Measurements from ENCODE around the gene IL6R.
"Not testable (repeated sequence)": the region's sequence is repeated elsewhere in the genome, so short reads cannot be mapped to it uniquely, and the experiment has no call there.

The IL6R gene

GRCh38 chr1:154479764-154480421, 74.8 kb downstream of the IL6R start:
- peak; percentile 92 for TF ChIP-seq CTCF (IDR thresholded peaks at IDR 0.05; ENCODE audit: low read depth, low read length, missing control alignments)

GRCh38 chr1:154481053-154481452, 75.9 kb downstream of the IL6R start:
- H3K4me3 ChIP-seq (ENCODE audit: low read depth, low read length): no peak overlapping the region
- in situ Hi-C loops (cut with HindIII; ENCODE audit: low sequenced_read_pairs): loop anchor here (5.0 kb wide), 1 partner anchor 76 kb away; the partner anchor contains the start of gene UBE2Q1
- no peak for TF ChIP-seq CTCF (IDR thresholded peaks at IDR 0.05; ENCODE audit: low read depth, low read length, missing control alignments)
- DNase-seq (ENCODE audit: low read depth): no peak

More at GRCh38 chr1:154479764-154480421, 74.8 kb downstream of the IL6R start:
- in situ Hi-C loops (cut with HindIII; ENCODE audit: low sequenced_read_pairs): loop anchor here (5.0 kb wide), 1 partner anchor 77 kb away; the partner anchor contains the start of gene UBE2Q1
- peak; percentile 74 for DNase-seq (ENCODE audit: low read depth)
- no peak overlapping the region for H3K4me3 ChIP-seq (ENCODE audit: low read depth, low read length)

GRCh38 chr1:154483941-154484803, 79.0 kb downstream of the IL6R start:
- in situ Hi-C loops (cut with HindIII; ENCODE audit: low sequenced_read_pairs): loop anchor here (5.0 kb wide), 1 partner anchor 73 kb away; the partner anchor contains the start of gene UBE2Q1
- H3K4me3 ChIP-seq (ENCODE audit: low read depth, low read length): no peak overlapping the region

GRCh38 chr1:154485106-154485505, 80.0 kb downstream of the IL6R start:
- DNase-seq (ENCODE audit: low read depth): no peak
- in situ Hi-C loops (cut with HindIII; ENCODE audit: low sequenced_read_pairs): no loop called here
- H3K4me3 ChIP-seq (ENCODE audit: low read depth, low read length): no peak overlapping the region
- no peak for TF ChIP-seq CTCF (IDR thresholded peaks at IDR 0.05; ENCODE audit: low read depth, low read length, missing control alignments)

More at GRCh38 chr1:154483941-154484803, 79.0 kb downstream of the IL6R start:
- TF ChIP-seq CTCF (IDR thresholded peaks at IDR 0.05; ENCODE audit: low read depth, low read length, missing control alignments): no peak
- DNase-seq (ENCODE audit: low read depth): peak; percentile 62

- TF ChIP-seq CTCF (IDR thresholded peaks at IDR 0.05; ENCODE audit: low read depth, low read length, missing control alignments): no peak
- no peak for DNase-seq (ENCODE audit: low read depth)
- in situ Hi-C loops (cut with HindIII; ENCODE audit: low sequenced_read_pairs): no loop called here
- H3K4me3 ChIP-seq (ENCODE audit: low read depth, low read length): no peak overlapping the region
These were observed 80.9 kb downstream of the IL6R start for GRCh38 chr1:154485910-154486496.

GRCh38 chr1:154486756-154487155, 81.6 kb downstream of the IL6R start:
- H3K4me3 ChIP-seq (ENCODE audit: low read depth, low read length); DNase-seq (ENCODE audit: low read depth); in situ Hi-C loops (cut with HindIII; ENCODE audit: low sequenced_read_pairs): not testable (repeated sequence)

Data from astrocyte of the cerebellum (primary cell).